Urothelium cell line (cell line): ENCODE measurements around the gene ANKRD11.
A peak's percentile ranks its signal among the peaks of the same experiment; 100 is the strongest.

Source experiments
- DNase-seq: peaks from one replicate; pipeline ENCODE4 v3.0.0; 2011; ENCODE audit warnings: low spot score, mixed read lengths
- FAIRE-seq: peaks from 2 replicates; lab custom pipeline; 2011; peaks lifted over from hg19 to GRCh38; lab: Jason Lieb, UNC

The ANKRD11 gene

DNA sequence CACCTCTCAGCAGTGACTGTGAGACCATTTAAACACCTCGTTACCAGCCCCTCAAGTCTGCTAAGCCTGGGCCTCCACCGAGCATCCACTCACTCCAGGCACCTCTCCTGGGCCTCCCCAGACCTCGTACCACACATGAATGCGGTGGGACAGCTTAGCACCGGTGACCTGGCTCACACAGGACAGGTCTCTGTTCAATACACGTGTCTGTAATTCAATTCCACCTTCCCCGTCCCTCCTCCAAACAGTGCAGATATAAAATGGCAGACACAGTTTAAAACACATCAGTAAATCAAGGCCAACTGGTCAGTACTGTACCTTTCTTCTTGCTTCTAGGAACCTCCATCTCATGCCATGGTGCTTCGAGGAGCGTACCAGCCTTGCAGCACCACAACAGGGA lies 199.0 kb downstream of the ANKRD11 start:
- no peak for FAIRE-seq
- DNase-seq: no peak

DNA sequence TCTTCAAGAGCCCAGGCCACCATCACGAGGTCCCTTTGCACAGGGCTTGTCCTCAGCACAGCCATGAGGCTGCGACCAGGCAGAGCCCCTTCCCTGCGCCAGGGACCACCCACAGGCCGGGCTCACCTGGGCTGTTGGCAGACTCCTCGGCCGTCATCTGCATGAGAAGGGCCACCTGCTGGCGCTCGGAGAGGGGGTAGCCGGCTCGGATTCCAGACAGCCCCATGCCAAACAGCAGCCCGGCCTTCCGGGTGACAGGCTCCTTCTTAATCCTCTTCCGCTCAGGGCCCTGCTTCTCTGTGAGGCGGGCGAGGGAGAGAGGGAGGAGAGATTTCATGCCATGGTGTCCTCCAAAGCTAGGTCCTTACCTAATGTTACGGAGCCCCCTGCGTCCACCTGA lies 199.5 kb downstream of the ANKRD11 start:
- FAIRE-seq (no peak), DNase-seq (no peak)

GRCh38 chr16:89290472-89290871 lies 199.9 kb downstream of the ANKRD11 start:
- no peak for DNase-seq
- no peak for FAIRE-seq

GRCh38 chr16:89289428-89290395 lies 200.6 kb downstream of the ANKRD11 start:
- FAIRE-seq (no peak), DNase-seq (peak; percentile 91)

DNA sequence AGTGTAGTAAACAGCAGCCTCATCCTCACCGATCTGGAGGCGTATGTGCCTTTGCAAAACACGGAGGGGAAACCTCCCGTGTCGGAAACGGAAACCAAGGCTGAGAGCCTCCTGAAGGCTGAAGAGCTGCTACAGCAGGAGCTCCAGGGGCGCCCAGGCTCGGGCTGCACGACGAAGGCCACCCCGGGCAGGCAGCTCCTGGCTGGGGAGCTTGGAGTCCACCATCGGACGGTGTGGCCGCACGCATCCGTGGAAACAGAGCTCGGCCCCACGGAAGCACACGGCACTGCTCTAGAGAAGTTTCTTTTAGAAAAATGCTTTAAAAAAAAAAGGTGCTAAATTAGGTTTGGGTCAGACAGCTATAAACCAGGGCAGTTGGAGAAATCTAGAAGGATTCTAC lies 201.4 kb downstream of the ANKRD11 start:
- FAIRE-seq (no peak), DNase-seq (no peak)

DNA sequence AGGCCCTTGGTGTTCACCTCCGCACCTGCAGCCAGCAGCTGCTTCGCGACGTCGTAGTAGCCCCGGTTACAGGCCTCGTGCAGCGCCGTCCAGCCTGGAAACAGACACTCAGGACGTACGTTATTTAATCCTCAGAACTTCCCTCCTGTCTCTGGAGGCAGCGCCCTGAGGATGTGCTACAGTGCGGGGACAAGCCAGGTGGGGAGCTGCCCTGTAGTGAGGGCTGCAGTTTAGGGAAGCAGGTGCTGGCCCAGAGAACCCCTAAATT lies 201.8 kb downstream of the ANKRD11 start:
- no peak for FAIRE-seq
- no peak for DNase-seq

- no peak for FAIRE-seq
- DNase-seq: no peak
Observed at GRCh38 chr16:89287777-89288576, 202.4 kb downstream of the ANKRD11 start.

- DNase-seq (no peak), FAIRE-seq (no peak)
Observed at GRCh38 chr16:89286096-89286495, 204.3 kb downstream of the ANKRD11 start.

- no peak for DNase-seq
- FAIRE-seq: no peak
Observed at GRCh38 chr16:89285381-89285780, 205.0 kb downstream of the ANKRD11 start.

DNA sequence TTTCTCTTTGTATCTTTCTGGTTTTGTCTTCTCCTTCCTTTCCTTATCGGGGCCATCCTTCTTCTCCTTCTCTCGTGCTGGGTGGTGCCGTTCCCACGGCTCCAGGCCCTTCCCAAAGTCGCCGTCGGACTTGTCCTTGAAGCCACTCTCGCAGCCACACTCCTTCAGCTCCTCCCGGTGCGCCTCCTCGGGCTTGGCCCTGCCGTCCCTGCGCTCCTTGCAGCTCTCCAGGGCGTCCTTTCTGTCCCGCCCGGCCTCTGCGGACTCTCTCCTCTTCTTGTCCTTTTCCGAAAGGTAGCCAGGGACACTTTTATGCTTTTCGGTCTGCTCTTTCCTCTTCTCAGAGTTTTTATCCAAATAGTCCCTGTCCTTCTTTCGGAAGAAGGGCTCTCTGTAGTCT lies 206.9 kb downstream of the ANKRD11 start:
- FAIRE-seq (no peak), DNase-seq (no peak)

DNA sequence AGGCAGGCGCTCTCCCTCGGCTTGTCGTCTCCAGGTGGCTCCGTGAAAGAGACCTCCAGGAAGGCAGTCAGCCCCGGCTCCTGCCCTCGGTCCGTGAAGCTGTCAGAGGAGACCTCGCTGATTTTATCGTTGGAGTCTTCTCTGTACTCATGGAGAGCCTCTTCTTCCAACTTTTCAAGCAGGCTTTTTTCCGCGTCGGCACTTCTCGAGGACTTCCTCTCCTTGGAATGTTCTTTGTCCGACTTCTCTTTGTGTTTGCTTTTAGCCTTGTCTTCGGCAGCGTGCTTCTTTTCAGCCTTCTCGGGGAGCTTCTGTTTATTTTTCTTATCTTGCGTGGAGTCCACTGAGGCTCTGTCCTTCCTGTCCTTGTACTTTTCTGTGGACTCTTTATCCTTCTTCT lies 207.8 kb downstream of the ANKRD11 start:
- FAIRE-seq (no peak), DNase-seq (no peak)

GRCh38 chr16:89281829-89282228 lies 208.5 kb downstream of the ANKRD11 start:
- no peak for DNase-seq
- FAIRE-seq: no peak

DNA sequence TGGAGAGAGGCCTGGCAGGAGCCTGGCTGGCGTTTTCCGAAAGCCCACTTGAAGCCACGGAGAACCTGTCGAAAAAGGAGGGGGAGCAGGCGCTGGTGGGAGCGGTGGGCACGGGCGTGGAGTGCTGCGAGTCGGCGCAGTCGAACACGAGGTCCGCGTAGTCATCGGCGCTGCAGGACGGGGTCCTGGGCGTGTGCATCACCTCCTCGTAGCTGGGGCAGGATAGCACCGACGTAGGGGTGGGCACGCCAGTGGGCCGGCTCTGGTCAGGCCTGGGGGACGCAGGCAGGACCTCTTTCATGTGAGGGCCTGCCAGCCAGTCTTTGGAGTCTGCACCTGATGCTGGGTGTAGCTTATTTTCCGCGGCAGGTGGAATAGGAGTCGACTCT lies 209.2 kb downstream of the ANKRD11 start:
- FAIRE-seq: no peak
- no peak for DNase-seq

GRCh38 chr16:89280546-89281188 lies 209.7 kb downstream of the ANKRD11 start:
- peak; percentile 5 for FAIRE-seq
- no peak for DNase-seq

GRCh38 chr16:89279666-89280481 lies 210.5 kb downstream of the ANKRD11 start:
- FAIRE-seq (no peak), DNase-seq (no peak)

GRCh38 chr16:89278441-89279240 lies 211.7 kb downstream of the ANKRD11 start:
- FAIRE-seq: no peak
- no peak for DNase-seq

- no peak for FAIRE-seq
- no peak for DNase-seq
Observed at GRCh38 chr16:89277641-89278341, 212.6 kb downstream of the ANKRD11 start.

DNA sequence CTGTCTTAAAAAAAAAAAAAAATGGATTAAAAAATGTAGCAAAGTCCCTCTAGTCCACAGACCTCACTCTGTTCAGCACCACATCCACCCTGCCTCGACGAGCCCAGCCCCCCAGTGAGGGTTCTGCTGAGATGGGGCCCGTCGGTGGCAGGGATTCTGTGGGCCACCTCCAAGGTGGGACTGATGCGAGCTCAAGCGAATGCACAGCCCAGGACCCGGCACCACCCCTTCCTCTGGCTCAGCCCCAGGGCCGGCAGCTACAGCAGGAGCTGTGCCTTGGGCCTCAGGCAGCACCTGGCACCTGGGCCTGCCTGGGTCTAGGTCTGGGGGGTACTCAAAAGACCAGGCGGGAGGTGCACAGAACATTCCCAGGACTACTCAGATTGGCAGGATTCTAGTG lies 213.3 kb downstream of the ANKRD11 start:
- no peak for FAIRE-seq
- no peak for DNase-seq
